NCI-H748 (cell line): Measurements from ENCODE around the gene PPIL4.

ENCODE experiments used
- DNase-seq: peaks from one replicate; lab custom pipeline; 2025; ENCODE audit not compliant: unreplicated experiment; lab: John Stamatoyannopoulos, UW

Gene PPIL4

DNA sequence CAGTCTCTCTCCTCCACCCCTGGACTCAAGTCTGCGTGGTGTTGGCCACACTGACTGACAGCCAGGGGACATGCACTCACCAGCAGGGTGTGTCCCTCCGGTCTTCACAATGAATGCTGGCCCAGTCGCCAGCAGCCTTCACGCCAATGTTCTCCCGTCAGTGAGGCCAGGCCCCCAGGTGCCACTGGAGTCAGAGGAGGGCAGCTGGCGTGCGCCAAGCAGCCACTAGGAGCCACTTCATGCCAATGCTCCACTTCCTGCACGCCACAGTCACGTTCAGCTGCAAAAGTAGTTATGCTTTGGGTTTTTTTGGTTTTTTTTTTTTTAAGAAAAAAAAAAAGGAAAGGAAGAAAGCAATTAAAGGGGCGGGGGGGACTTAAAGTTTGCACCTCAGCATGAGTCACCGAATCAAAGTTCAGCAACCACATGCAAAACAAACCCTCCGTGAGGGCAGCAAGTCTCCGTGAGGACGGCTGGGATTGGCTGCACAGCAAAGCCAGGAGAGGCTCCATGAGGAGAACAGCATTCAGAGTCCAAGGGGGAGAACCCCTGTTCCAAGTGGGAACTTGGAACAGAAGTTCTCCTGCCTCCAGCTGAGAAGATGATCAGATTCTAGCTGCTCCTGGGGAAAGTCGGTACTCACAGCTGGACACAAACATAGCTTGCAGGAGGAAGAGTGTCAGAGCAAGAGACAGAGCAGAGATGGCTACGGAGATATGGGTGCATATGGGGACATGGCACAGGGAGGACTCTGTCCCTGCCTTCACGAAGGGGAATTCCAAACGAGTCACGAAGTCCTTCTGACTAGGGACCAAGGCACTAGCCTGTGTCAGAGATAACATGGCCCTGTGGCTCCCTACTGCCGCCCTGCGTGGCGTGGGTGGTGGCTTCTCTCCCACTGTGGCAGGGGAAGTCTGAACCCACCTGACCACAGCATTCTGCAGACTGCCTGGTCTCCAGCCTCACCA lies 60.8 kb downstream of the PPIL4 start, which contains the start of gene ZC3H12D:
ZC3H12D (minus strand) TSS at position 282 of the 968 bp plus-strand sequence. CDS start 10,471 bp downstream, outside the sequence.
- DNase-seq, result peak; percentile 21

GRCh38 chr6:149483849-149484655 lies 61.8 kb downstream of the PPIL4 start:
- DNase-seq, result no peak

DNA sequence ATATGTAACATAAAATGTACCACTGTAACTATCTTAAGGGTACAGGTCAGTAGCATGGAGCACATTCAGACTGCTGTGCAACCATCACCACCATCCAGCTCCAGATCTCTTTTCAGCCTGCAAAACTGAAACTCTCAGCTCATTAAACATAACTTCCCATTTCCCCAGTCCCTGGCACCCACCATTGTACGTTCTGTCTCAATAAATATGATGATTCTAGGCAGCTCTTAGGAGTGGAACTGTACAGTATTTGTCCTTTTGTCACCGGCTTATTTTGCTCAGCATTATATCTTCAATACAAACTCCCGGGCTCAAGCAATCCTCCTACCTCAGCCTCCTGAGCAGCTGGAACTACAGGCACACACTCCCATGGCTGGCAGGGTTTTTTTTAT lies 62.5 kb downstream of the PPIL4 start:
- no peak for DNase-seq

- no peak for DNase-seq
Observed at GRCh38 chr6:149482545-149483333, 63.1 kb downstream of the PPIL4 start.

GRCh38 chr6:149480502-149481280 lies 65.2 kb downstream of the PPIL4 start:
- no peak for DNase-seq

GRCh38 chr6:149478631-149479314 lies 67.1 kb downstream of the PPIL4 start:
- peak; percentile 20 for DNase-seq

- no peak for DNase-seq
Observed at GRCh38 chr6:149477544-149477943, 68.3 kb downstream of the PPIL4 start.

- DNase-seq, result no peak
Observed at GRCh38 chr6:149476789-149477455, 68.9 kb downstream of the PPIL4 start.

DNA sequence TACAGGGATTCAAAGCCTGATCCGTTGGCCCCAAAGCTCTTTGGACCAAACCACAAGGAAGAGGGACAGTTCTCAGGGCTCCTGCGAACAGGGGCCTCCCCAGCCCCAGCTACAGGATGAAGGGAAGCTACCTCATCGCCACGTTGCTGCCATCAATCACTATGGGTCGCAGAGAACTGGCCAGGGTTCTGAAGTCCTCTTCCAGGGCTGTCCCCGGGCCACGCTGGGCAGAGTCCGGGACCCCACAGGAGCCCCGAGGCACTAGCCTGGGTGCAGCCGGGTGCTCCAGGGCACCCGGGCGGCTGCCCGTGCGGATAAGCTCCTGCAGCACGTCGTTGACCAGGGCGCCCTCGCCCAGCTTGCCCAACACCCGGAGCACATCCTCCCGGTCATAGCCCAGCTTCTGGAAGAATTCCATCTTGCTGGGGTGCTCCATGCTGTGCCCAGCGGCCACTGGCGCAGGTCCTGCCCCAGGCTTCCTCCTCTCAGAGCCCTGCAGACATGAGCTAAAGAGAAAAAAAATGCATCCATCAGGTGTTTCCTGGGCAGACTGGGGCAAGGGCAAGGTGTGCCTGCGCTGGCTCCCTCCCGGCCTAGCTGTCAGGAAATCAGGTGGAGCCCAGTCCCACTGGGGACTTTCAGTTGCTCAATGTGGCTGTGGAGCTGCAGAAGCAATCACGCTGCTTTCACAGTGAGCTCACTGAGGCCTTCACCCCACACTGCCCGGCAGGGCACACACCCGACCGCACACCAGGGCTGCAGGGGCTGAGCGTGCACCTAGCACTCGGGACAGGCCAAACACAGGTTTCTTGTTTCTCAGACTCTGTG lies 71.5 kb downstream of the PPIL4 start:
- DNase-seq, result no peak

- DNase-seq, result peak; percentile 81
Observed at GRCh38 chr6:149473080-149474052, 72.5 kb downstream of the PPIL4 start.

- no peak for DNase-seq
Observed at GRCh38 chr6:149472241-149472640, 73.6 kb downstream of the PPIL4 start.

- no peak for DNase-seq
Observed at GRCh38 chr6:149471801-149472200, 74.0 kb downstream of the PPIL4 start.

DNA sequence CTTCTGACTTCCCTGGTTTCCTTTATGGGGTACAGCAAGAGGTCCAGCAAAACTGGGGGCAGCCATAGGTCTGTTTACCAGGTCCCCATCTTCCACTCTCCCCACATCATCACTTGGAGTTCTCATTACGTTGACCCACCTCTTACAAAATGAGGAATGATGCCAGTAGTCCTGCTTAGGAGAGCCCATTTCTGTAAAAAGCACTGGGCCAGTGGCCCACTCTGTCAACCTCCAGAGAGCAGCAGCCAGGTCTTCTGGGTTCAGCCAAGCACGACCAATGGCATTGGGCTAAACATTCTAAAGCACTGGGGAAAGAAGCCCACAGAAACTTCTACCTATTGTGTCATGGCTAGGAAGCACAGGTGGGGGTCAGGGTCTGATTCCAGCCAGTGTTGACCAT lies 74.9 kb downstream of the PPIL4 start:
- no peak for DNase-seq

DNA sequence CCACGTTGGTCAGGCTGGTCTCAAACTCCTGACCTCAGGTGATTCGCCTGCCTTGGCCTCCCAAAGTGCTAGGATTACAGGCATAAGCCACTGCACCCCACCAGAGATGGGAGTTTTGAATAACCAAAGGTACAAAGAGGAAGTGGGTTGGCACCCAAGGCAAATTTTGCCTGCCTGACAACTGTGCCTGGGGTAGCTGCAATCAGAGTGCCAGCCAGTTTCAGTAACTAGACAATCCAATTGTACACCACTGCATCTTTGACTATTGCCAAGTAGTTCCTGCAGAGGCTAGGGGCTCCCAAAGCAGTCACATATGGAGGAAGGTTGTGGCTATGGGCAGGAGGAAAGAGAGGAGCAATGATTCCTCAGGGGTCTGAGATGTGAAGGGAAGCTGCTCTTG lies 77.7 kb downstream of the PPIL4 start:
- no peak for DNase-seq

- DNase-seq, result no peak
Observed at GRCh38 chr6:149467265-149467664, 78.6 kb downstream of the PPIL4 start.

DNA sequence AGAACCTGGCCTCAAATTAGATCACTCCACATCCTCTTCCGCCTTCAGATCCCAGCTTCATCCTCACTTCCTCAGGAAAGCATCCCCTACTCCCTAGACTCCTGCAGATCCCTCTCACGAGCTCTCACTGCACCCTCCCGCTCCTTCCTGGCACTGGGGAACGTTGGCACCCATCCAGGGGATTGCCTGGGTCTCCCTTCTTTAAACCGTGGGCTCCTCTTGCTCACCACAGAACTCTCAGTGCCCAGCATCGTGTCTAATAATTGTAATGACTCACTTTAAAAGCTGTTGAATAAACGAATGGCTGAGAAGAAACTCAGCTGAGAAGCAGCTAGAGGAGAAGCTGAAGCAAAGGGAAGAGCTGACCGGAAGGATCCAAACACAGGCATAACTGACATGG lies 81.4 kb downstream of the PPIL4 start:
- DNase-seq, result no peak

DNA sequence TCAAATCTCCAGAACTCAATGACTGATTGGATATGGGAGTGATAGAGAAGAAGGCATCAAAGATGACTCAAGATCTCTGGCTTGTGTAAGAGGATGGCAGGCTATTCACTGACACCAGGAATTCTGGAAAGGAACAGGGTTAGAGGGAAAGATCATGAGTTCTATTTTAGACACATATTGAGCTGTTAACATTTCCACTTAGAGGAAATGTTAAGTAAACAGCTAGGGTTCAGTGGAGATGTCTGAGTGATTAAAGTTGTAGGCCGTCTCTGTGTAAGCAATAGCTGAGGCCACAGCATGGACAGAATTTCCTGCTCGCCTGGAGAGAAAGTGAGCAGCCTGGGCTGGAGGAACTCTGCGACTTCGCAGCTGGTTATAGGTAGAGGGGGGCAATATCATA lies 82.1 kb downstream of the PPIL4 start:
- DNase-seq, result no peak
